T follicular helper cell (primary cell): Measurements from ENCODE around the gene GRK4.

Experiments
- DNase-seq: peaks from one replicate; pipeline ENCODE4 v3.0.0-alpha.2; 2020; ENCODE audit warnings: low read depth

Gene GRK4

GRCh38 chr4:3070709-3071500 lies 107.5 kb downstream of the GRK4 start:
- DNase-seq: no peak

GRCh38 chr4:3071811-3072210 lies 108.4 kb downstream of the GRK4 start:
- DNase-seq: no peak

GRCh38 chr4:3073158-3074077 lies 110.0 kb downstream of the GRK4 start:
- peak; percentile 13 for DNase-seq

DNA sequence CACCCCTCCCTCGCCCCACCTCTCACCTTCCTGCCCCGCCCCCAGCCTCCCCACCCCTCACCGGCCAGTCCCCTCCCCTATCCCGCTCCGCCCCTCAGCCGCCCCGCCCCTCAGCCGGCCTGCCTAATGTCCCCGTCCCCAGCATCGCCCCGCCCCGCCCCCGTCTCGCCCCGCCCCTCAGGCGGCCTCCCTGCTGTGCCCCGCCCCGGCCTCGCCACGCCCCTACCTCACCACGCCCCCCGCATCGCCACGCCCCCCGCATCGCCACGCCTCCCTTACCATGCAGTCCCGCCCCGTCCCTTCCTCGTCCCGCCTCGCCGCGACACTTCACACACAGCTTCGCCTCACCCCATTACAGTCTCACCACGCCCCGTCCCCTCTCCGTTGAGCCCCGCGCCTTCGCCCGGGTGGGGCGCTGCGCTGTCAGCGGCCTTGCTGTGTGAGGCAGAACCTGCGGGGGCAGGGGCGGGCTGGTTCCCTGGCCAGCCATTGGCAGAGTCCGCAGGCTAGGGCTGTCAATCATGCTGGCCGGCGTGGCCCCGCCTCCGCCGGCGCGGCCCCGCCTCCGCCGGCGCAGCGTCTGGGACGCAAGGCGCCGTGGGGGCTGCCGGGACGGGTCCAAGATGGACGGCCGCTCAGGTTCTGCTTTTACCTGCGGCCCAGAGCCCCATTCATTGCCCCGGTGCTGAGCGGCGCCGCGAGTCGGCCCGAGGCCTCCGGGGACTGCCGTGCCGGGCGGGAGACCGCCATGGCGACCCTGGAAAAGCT lies 110.9 kb downstream of the GRK4 start, which contains the start of the genes HTT and HTT-AS:
Gene HTT (plus strand): TSS at position 604 of the 768 bp plus-strand sequence. CDS start 145 bp downstream, at position 749.
Gene HTT-AS (minus strand): TSS at position 461 of the 768 bp plus-strand sequence.
- DNase-seq: peak; percentile 98

- DNase-seq: peak; percentile 14
These were observed 111.7 kb downstream of the GRK4 start for GRCh38 chr4:3074846-3075651.

DNA sequence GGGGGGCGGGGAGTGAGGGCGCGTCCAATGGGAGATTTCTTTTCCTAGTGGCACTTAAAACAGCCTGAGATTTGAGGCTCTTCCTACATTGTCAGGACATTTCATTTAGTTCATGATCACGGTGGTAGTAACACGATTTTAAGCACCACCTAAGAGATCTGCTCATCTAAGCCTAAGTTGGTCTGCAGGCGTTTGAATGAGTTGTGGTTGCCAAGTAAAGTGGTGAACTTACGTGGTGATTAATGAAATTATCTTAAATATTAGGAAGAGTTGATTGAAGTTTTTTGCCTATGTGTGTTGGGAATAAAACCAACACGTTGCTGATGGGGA lies 112.2 kb downstream of the GRK4 start:
- no peak for DNase-seq

- DNase-seq: no peak
These were observed 114.4 kb downstream of the GRK4 start for GRCh38 chr4:3077796-3078195.

- no peak for DNase-seq
These were observed 116.3 kb downstream of the GRK4 start for GRCh38 chr4:3079694-3080123.

GRCh38 chr4:3082925-3083515 lies 119.6 kb downstream of the GRK4 start:
- DNase-seq: no peak

- DNase-seq: no peak
These were observed 120.4 kb downstream of the GRK4 start for GRCh38 chr4:3083732-3084131.

GRCh38 chr4:3085948-3086670 lies 122.7 kb downstream of the GRK4 start:
- no peak for DNase-seq

DNA sequence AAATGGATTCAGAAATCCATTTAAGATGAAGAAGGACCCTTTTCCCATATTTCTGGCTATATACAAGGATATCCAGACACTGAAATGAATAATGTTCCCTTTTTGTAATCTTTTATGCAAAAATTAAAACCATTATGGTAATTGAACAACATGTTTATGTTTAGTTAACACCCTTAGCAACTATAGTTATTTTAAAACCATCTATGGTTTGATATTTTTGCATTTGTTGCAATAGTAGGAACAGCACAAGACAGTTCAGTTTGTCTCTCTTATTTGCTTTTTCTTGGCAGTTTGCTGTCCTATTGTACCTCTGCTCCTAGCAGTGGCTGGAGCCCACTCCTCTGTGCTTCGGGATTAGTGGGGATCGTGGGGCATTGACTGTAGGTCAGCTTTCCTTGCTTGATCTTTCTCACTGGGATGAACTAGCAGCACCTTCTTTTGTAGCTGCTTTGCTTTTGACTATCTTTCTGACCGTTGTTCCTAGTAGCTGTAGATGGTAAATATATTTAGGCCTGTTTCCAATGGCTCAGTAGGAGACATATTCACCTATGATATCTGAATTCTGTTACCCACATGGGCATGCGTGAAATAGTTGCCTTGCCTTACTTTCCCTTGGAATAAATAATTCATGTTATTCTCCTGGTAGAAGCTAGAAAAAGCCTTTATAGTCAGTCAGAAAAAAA lies 123.9 kb downstream of the GRK4 start:
- DNase-seq: no peak
